Femur (tissue), 1 donor: Measurements from ENCODE around the gene FNDC8.
"Not testable (repeated sequence)": the region's sequence is repeated elsewhere in the genome, so short reads cannot be mapped to it uniquely, and the experiment has no call there.

Source experiments
- DNase-seq: peaks from one replicate; pipeline ENCODE4 v3.0.0-alpha.2; 2017

Gene FNDC8

GRCh38 chr17:35095741-35096140 lies 25.7 kb upstream of the FNDC8 start:
- no peak for DNase-seq

- DNase-seq: no peak
These were observed 23.6 kb upstream of the FNDC8 start for GRCh38 chr17:35097776-35098175.

- no peak for DNase-seq
These were observed 21.5 kb upstream of the FNDC8 start for GRCh38 chr17:35099908-35100307.

GRCh38 chr17:35101036-35101435 lies 20.4 kb upstream of the FNDC8 start:
- no peak for DNase-seq

GRCh38 chr17:35101725-35102124 lies 19.7 kb upstream of the FNDC8 start:
- no peak for DNase-seq

- no peak for DNase-seq
These were observed 18.1 kb upstream of the FNDC8 start for GRCh38 chr17:35103271-35103670.

GRCh38 chr17:35104844-35105450 lies 16.5 kb upstream of the FNDC8 start:
- no peak for DNase-seq

- not testable (repeated sequence) for DNase-seq
These were observed 10.6 kb upstream of the FNDC8 start for GRCh38 chr17:35110791-35111190.

GRCh38 chr17:35116845-35117244 lies 4.6 kb upstream of the FNDC8 start:
- DNase-seq: no peak

GRCh38 chr17:35117984-35118383 lies 3.4 kb upstream of the FNDC8 start:
- no peak for DNase-seq

GRCh38 chr17:35119370-35120165 lies 1.8 kb upstream of the FNDC8 start, which contains the start of gene RAD51D:
TSS of gene RAD51D (minus strand) at chr17:35119860. CDS start at chr17:35119613, 247 bp downstream.
- peak; percentile 82 for DNase-seq

GRCh38 chr17:35127751-35128514 lies 6.5 kb downstream of the FNDC8 start:
- DNase-seq: no peak

- DNase-seq: no peak
These were observed 7.9 kb downstream of the FNDC8 start for GRCh38 chr17:35129154-35129972.

- DNase-seq: no peak
These were observed 8.5 kb downstream of the FNDC8 start for GRCh38 chr17:35129973-35130351.

- no peak for DNase-seq
These were observed 9.0 kb downstream of the FNDC8 start for GRCh38 chr17:35130392-35130791.

GRCh38 chr17:35132099-35132498 lies 10.7 kb downstream of the FNDC8 start:
- no peak for DNase-seq

GRCh38 chr17:35132816-35133550 lies 11.6 kb downstream of the FNDC8 start:
- DNase-seq: no peak

- DNase-seq: no peak
These were observed 13.9 kb downstream of the FNDC8 start for GRCh38 chr17:35135322-35135721.

GRCh38 chr17:35138218-35138617 lies 16.8 kb downstream of the FNDC8 start:
- no peak for DNase-seq

- peak; percentile 88 for DNase-seq
These were observed 20.5 kb downstream of the FNDC8 start, which contains the start of gene NLE1 for GRCh38 chr17:35141681-35142466. TSS of gene NLE1 (minus strand) at chr17:35142303. CDS start at chr17:35142275, 28 bp downstream.

- no peak for DNase-seq
These were observed 21.0 kb downstream of the FNDC8 start for GRCh38 chr17:35142467-35142796.
